Activated T-helper 2 cell treated with anti-CD3 and anti-CD28 coated beads, Interferon-gamma antibody, Interleukin-2, Interleukin-4, amounts not matched to agents 10 μg/mL and 5 μg/mL and 100 μg/mL, durations not matched to agents 14 hours and 24 hours and 36 hours (primary cell): Measurements from ENCODE around the gene SUPT20HL2. TPM values are rescaled to one million over a fixed set of nuclear protein-coding genes. Genes with fewer than 3 reads are reported as not detected.
"Not testable (repeated sequence)": the region's sequence is repeated elsewhere in the genome, so short reads cannot be mapped to it uniquely, and the experiment has no call there.

Source experiments
- DNase-seq: peaks from one replicate; pipeline ENCODE4 v3.0.0; 2021; ENCODE audit warnings: low spot score
- H3K27ac Mint-ChIP-seq: one replicate; pipeline ENCODE4 v1.8.0; 2021; ENCODE audit warnings: mixed read lengths
- H3K27me3 Mint-ChIP-seq: one replicate; pipeline ENCODE4 v1.8.0; 2021; ENCODE audit warnings: low read depth, mixed read lengths
- H3K36me3 Mint-ChIP-seq: one replicate; pipeline ENCODE4 v1.8.0; 2021; ENCODE audit warnings: low read depth, mixed read lengths
- H3K4me1 Mint-ChIP-seq: one replicate; pipeline ENCODE4 v1.8.0; 2021; ENCODE audit warnings: low read depth, mixed read lengths
- H3K4me3 Mint-ChIP-seq: one replicate; pipeline ENCODE4 v1.8.0; 2021; ENCODE audit warnings: low read depth, mild to moderate bottlenecking, moderate library complexity, mixed read lengths
- H3K9me3 Mint-ChIP-seq: one replicate; pipeline ENCODE4 v1.8.0; 2021; ENCODE audit warnings: mixed read lengths
- intact Hi-C: fragments of 100-400 bp; cut with micrococcal nuclease; formaldehyde crosslinking; loops from one replicate; pipeline ENCODE4 v1.15.1; 2023
- total RNA-seq: library from RNA; stranded (reverse); gene quantifications from 2 replicates; pipeline ENCODE4 v1.2.3, GENCODE V29; 2022

The SUPT20HL2 gene
- total RNA-seq, 1 donor from 2014 or later = not detected

GRCh38 chrX:24333371-24333770, 19.5 kb upstream of the SUPT20HL2 start:
- Mint-ChIP-seq H3K9me3 (no peaks in the 10 kb centered on the region), H3K4me3 (no peak overlapping the region), H3K36me3 (no peaks in the 10 kb centered on the region), H3K27me3 (peaks cover 3% of the 10 kb centered on the region), H3K27ac (no peak overlapping the region), H3K4me1 (no peaks in the 10 kb centered on the region)
- DNase-seq = no peak
- intact Hi-C loops = no loop called here

GRCh38 chrX:24332878-24333277, 19.0 kb upstream of the SUPT20HL2 start:
- intact Hi-C loops = no loop called here
- H3K9me3 Mint-ChIP-seq = no peaks in the 10 kb centered on the region
- DNase-seq = no peak
- no peaks in the 10 kb centered on the region for H3K36me3 Mint-ChIP-seq
- H3K4me3 Mint-ChIP-seq = no peak overlapping the region
- no peak overlapping the region for H3K27ac Mint-ChIP-seq
- peaks cover 3% of the 10 kb centered on the region for H3K27me3 Mint-ChIP-seq
- H3K4me1 Mint-ChIP-seq = no peaks in the 10 kb centered on the region

GRCh38 chrX:24325231-24325630, 11.4 kb upstream of the SUPT20HL2 start:
- intact Hi-C loops = no loop called here
- no peak overlapping the region for H3K27ac Mint-ChIP-seq
- H3K27me3 Mint-ChIP-seq = peaks cover 12% of the 10 kb centered on the region
- H3K9me3 Mint-ChIP-seq = no peaks in the 10 kb centered on the region
- H3K4me3 Mint-ChIP-seq = no peak overlapping the region
- no peak for DNase-seq
- H3K36me3 Mint-ChIP-seq = no peaks in the 10 kb centered on the region
- H3K4me1 Mint-ChIP-seq = no peaks in the 10 kb centered on the region

- Mint-ChIP-seq H3K36me3 (no peaks in the 10 kb centered on the region), H3K4me1 (no peaks in the 10 kb centered on the region), H3K9me3 (no peaks in the 10 kb centered on the region), H3K27ac (no peak overlapping the region), H3K27me3 (peaks cover 10% of the 10 kb centered on the region), H3K4me3 (no peak overlapping the region)
- no peak for DNase-seq
- intact Hi-C loops = no loop called here
Observed at GRCh38 chrX:24321741-24322395, 8.0 kb upstream of the SUPT20HL2 start.

- no peak overlapping the region for H3K27ac Mint-ChIP-seq
- DNase-seq = no peak
- no peaks in the 10 kb centered on the region for H3K27me3 Mint-ChIP-seq
- no peaks in the 10 kb centered on the region for H3K36me3 Mint-ChIP-seq
- intact Hi-C loops = no loop called here
- no peaks in the 10 kb centered on the region for H3K4me1 Mint-ChIP-seq
- no peak overlapping the region for H3K4me3 Mint-ChIP-seq
- no peaks in the 10 kb centered on the region for H3K9me3 Mint-ChIP-seq
Observed at GRCh38 chrX:24317567-24317966, 3.7 kb upstream of the SUPT20HL2 start.

- no peak overlapping the region for H3K27ac Mint-ChIP-seq
Observed at GRCh38 chrX:24316111-24316510, 2.2 kb upstream of the SUPT20HL2 start.

GRCh38 chrX:24312249-24312607, 1.6 kb downstream of the SUPT20HL2 start:
- H3K27me3 Mint-ChIP-seq, H3K4me3 Mint-ChIP-seq, H3K4me1 Mint-ChIP-seq, H3K36me3 Mint-ChIP-seq, intact Hi-C loops, H3K27ac Mint-ChIP-seq, H3K9me3 Mint-ChIP-seq, DNase-seq: not testable (repeated sequence)

More at GRCh38 chrX:24316111-24316510, 2.2 kb upstream of the SUPT20HL2 start:
- H3K4me1 Mint-ChIP-seq = no peaks in the 10 kb centered on the region
- H3K27me3 Mint-ChIP-seq = no peaks in the 10 kb centered on the region
- H3K4me3 Mint-ChIP-seq = no peak overlapping the region
- H3K36me3 Mint-ChIP-seq = no peaks in the 10 kb centered on the region
- intact Hi-C loops = no loop called here
- H3K9me3 Mint-ChIP-seq = no peaks in the 10 kb centered on the region
- DNase-seq = no peak

GRCh38 chrX:24311507-24312248, 2.2 kb downstream of the SUPT20HL2 start:
- H3K9me3 Mint-ChIP-seq, H3K4me1 Mint-ChIP-seq, H3K4me3 Mint-ChIP-seq: not testable (repeated sequence)

GRCh38 chrX:24310916-24311315, 3.0 kb downstream of the SUPT20HL2 start:
- H3K27me3 Mint-ChIP-seq, H3K9me3 Mint-ChIP-seq, H3K27ac Mint-ChIP-seq, intact Hi-C loops, H3K4me3 Mint-ChIP-seq, H3K4me1 Mint-ChIP-seq, H3K36me3 Mint-ChIP-seq, DNase-seq: not testable (repeated sequence)

More at GRCh38 chrX:24311507-24312248, 2.2 kb downstream of the SUPT20HL2 start:
- H3K36me3 Mint-ChIP-seq, intact Hi-C loops, DNase-seq, H3K27ac Mint-ChIP-seq, H3K27me3 Mint-ChIP-seq: not testable (repeated sequence)

- intact Hi-C loops, H3K9me3 Mint-ChIP-seq, H3K27ac Mint-ChIP-seq, H3K4me3 Mint-ChIP-seq, H3K27me3 Mint-ChIP-seq, H3K4me1 Mint-ChIP-seq, H3K36me3 Mint-ChIP-seq, DNase-seq: not testable (repeated sequence)
Observed at GRCh38 chrX:24309580-24310374, 4.1 kb downstream of the SUPT20HL2 start.

GRCh38 chrX:24308803-24309202, 5.1 kb downstream of the SUPT20HL2 start:
- DNase-seq, H3K36me3 Mint-ChIP-seq, H3K27me3 Mint-ChIP-seq, H3K4me3 Mint-ChIP-seq, H3K4me1 Mint-ChIP-seq, intact Hi-C loops, H3K27ac Mint-ChIP-seq, H3K9me3 Mint-ChIP-seq: not testable (repeated sequence)

- no peak for DNase-seq
- no peaks in the 10 kb centered on the region for H3K9me3 Mint-ChIP-seq
- no peak overlapping the region for H3K4me3 Mint-ChIP-seq
- H3K27ac Mint-ChIP-seq = no peak overlapping the region
- intact Hi-C loops = no loop called here
- H3K36me3 Mint-ChIP-seq = no peaks in the 10 kb centered on the region
- no peaks in the 10 kb centered on the region for H3K4me1 Mint-ChIP-seq
- peaks cover 5% of the 10 kb centered on the region for H3K27me3 Mint-ChIP-seq
Observed at GRCh38 chrX:24306440-24306839, 7.4 kb downstream of the SUPT20HL2 start.

GRCh38 chrX:24305905-24306304, 8.0 kb downstream of the SUPT20HL2 start:
- no peak overlapping the region for H3K27ac Mint-ChIP-seq
- DNase-seq = no peak
- H3K4me1 Mint-ChIP-seq = no peaks in the 10 kb centered on the region
- intact Hi-C loops = no loop called here
- H3K27me3 Mint-ChIP-seq = peaks cover 5% of the 10 kb centered on the region
- H3K4me3 Mint-ChIP-seq = no peak overlapping the region
- H3K9me3 Mint-ChIP-seq = no peaks in the 10 kb centered on the region
- no peaks in the 10 kb centered on the region for H3K36me3 Mint-ChIP-seq
